22Rv1 (cell line): ENCODE measurements around the gene ACP3.
"Not testable (repeated sequence)": the region's sequence is repeated elsewhere in the genome, so short reads cannot be mapped to it uniquely, and the experiment has no call there.

Experiments used
- ZFX ChIP-seq: fragments of 450-650 bp; IDR thresholded peaks from 2 replicates; pipeline ENCODE4 v1.6.1; 2017; ENCODE audit warnings: antibody characterized with exemption, borderline replicate concordance
- TF ChIP-seq, protein P1 (sequence below): fragments of 450-650 bp; IDR thresholded peaks from 2 replicates; pipeline ENCODE4 v1.5.1; 2017; ENCODE audit warnings: mild to moderate bottlenecking

DNA sequence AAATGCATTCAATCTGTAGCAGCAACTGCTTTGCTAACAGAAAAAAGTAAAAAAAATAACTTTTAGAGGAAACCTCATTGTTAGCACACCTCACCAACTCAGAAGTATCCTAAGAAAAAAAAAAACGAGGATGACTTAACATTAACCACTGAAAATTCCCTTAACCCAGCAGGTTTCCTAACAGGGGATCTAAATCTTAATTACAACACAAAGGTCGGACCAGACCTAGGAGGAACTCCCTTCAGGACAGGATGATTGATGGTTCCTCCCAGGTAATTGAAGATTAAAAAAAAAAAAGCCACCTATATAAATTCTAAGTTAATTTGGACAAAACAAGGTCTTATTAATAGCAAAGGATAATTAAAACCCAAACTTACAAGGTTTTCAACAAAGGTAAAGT is 12.9 kb upstream of the ACP3 start:
- TF ChIP-seq, protein P1, sequence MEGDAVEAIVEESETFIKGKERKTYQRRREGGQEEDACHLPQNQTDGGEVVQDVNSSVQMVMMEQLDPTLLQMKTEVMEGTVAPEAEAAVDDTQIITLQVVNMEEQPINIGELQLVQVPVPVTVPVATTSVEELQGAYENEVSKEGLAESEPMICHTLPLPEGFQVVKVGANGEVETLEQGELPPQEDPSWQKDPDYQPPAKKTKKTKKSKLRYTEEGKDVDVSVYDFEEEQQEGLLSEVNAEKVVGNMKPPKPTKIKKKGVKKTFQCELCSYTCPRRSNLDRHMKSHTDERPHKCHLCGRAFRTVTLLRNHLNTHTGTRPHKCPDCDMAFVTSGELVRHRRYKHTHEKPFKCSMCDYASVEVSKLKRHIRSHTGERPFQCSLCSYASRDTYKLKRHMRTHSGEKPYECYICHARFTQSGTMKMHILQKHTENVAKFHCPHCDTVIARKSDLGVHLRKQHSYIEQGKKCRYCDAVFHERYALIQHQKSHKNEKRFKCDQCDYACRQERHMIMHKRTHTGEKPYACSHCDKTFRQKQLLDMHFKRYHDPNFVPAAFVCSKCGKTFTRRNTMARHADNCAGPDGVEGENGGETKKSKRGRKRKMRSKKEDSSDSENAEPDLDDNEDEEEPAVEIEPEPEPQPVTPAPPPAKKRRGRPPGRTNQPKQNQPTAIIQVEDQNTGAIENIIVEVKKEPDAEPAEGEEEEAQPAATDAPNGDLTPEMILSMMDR, result not testable (repeated sequence)
- not testable (repeated sequence) for TF ChIP-seq ZFX
